ENCODE data around the gene DCAF6.

DCAF6 gene

GRCh38 chr1:167904652-167905130 is 31.8 kb upstream of the DCAF6 start:
- TF ChIP-seq, protein P1, sequence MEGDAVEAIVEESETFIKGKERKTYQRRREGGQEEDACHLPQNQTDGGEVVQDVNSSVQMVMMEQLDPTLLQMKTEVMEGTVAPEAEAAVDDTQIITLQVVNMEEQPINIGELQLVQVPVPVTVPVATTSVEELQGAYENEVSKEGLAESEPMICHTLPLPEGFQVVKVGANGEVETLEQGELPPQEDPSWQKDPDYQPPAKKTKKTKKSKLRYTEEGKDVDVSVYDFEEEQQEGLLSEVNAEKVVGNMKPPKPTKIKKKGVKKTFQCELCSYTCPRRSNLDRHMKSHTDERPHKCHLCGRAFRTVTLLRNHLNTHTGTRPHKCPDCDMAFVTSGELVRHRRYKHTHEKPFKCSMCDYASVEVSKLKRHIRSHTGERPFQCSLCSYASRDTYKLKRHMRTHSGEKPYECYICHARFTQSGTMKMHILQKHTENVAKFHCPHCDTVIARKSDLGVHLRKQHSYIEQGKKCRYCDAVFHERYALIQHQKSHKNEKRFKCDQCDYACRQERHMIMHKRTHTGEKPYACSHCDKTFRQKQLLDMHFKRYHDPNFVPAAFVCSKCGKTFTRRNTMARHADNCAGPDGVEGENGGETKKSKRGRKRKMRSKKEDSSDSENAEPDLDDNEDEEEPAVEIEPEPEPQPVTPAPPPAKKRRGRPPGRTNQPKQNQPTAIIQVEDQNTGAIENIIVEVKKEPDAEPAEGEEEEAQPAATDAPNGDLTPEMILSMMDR (IDR thresholded peaks at IDR 0.05; ENCODE audit: extremely low read depth, insufficient read depth, missing control alignments), result no peak
- in situ Hi-C loops (cut with MboI; ENCODE audit: low pct_unique_long_range_greater_than_20kb, low sequenced_read_pairs, unreplicated experiment), result no loop called here
- DNase-seq (ENCODE audit: low spot score), result no peak

DNA sequence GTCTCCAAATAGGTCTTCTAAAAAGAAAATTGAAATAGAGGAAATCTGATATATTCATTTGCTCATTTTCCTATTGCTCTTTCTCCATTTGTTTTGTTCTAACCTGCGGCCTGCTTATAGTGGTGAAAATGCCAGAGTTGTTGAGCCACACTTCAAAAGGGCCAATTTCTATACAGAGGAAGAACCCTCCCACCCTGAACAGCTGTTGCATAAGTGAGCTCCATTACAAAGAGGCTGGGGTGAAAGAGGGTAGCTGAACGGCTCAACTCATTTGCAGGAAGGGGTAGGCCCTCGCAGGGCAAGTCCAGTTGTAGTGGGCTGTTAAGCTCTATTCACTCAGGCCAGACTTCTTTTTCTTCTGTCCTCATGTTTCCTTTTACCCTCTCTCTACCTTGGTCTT is 31.3 kb upstream of the DCAF6 start:
- TF ChIP-seq, protein P1 (IDR thresholded peaks at IDR 0.05; ENCODE audit: extremely low read depth, insufficient read depth, missing control alignments), result no peak
- DNase-seq (ENCODE audit: low spot score), result no peak

GRCh38 chr1:167905671-167906070 is 30.8 kb upstream of the DCAF6 start:
- in situ Hi-C loops (cut with MboI; ENCODE audit: low pct_unique_long_range_greater_than_20kb, low sequenced_read_pairs, unreplicated experiment), result no loop called here
- TF ChIP-seq, protein P1 (IDR thresholded peaks at IDR 0.05; ENCODE audit: extremely low read depth, insufficient read depth, missing control alignments), result no peak
- no peak for DNase-seq (ENCODE audit: low spot score)

More for the DNA sequence above, 31.3 kb upstream of the DCAF6 start:
- in situ Hi-C loops (cut with MboI; ENCODE audit: low pct_unique_long_range_greater_than_20kb, low sequenced_read_pairs, unreplicated experiment), result no loop called here

- no peak for DNase-seq (ENCODE audit: low spot score)
- in situ Hi-C loops (cut with MboI; ENCODE audit: low pct_unique_long_range_greater_than_20kb, low sequenced_read_pairs, unreplicated experiment), result no loop called here
- TF ChIP-seq, protein P1 (IDR thresholded peaks at IDR 0.05; ENCODE audit: extremely low read depth, insufficient read depth, missing control alignments), result no peak
These were observed 26.7 kb upstream of the DCAF6 start for GRCh38 chr1:167909691-167910180.

- in situ Hi-C loops (cut with MboI; ENCODE audit: low pct_unique_long_range_greater_than_20kb, low sequenced_read_pairs, unreplicated experiment), result no loop called here
- no peak for DNase-seq (ENCODE audit: low spot score)
- TF ChIP-seq, protein P1 (IDR thresholded peaks at IDR 0.05; ENCODE audit: extremely low read depth, insufficient read depth, missing control alignments), result no peak
These were observed 26.0 kb upstream of the DCAF6 start for GRCh38 chr1:167910530-167910929.

DNA sequence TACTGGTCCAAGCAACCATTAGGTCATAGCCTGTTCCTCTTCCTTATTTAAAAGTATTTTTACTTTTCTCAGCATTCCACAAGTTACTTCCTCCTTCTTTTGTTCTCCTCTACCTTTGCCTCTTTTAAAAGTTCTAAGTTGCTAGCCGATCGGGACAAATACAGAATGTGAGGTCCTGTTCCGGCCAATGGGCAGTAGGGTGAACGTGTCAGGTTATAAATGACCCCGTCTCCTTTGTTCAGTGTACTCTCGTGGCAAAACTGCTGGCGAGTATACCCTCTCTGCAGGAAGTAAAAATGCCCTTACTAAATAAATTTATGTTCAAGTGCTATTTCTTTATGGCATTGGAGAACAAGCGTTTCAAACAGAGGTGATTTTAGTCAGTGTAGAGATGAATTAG is 25.1 kb upstream of the DCAF6 start:
- in situ Hi-C loops (cut with MboI; ENCODE audit: low pct_unique_long_range_greater_than_20kb, low sequenced_read_pairs, unreplicated experiment), result no loop called here
- TF ChIP-seq, protein P1 (IDR thresholded peaks at IDR 0.05; ENCODE audit: extremely low read depth, insufficient read depth, missing control alignments), result no peak
- no peak for DNase-seq (ENCODE audit: low spot score)
